ENCODE results near the gene TET2.
A peak's percentile ranks its signal among the peaks of the same experiment; 100 is the strongest.
"Not testable (repeated sequence)": the region's sequence is repeated elsewhere in the genome, so short reads cannot be mapped to it uniquely, and the experiment has no call there.

Gene TET2

DNA sequence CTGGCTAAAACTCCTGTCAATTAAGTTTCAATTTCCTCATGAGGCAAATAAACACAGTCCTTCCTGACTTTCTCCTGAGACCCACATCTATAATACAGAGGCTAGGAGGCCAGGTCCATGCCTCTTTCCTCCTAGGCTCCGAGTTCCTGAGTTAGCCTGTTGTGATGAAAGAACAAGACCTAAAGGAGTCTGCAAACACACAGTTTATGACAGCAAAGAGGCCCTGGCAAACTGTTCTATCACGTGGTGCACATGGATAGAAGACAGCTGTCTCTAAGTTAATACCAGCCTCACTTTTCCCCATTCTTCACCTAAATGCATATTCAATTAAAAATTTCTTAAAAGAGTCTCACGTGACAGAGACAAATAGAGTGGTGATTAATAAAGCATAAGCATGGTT lies 145.2 kb downstream of the TET2 start:
- no peak for DNase-seq (ENCODE audit: low read depth)

DNA sequence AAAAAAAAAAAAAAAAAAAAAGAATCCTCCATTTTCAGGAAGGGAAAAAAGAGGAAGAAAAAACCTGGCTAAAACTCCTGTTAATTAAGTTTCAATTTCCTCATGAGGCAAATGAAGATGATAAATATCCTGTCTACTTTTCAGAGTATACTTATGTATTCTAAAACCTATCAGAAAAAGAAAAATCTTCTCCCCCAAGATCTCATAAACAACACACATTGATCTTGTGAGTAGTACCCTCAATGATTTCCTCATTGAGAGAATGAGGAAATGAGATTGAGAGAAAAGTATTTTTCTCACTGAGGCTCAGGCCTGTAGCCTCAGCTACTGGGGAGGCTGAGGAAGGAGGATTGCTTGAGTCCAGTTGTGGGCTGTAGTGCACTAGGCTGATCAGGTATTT lies 146.7 kb downstream of the TET2 start:
- no peak for DNase-seq (ENCODE audit: low read depth)

DNA sequence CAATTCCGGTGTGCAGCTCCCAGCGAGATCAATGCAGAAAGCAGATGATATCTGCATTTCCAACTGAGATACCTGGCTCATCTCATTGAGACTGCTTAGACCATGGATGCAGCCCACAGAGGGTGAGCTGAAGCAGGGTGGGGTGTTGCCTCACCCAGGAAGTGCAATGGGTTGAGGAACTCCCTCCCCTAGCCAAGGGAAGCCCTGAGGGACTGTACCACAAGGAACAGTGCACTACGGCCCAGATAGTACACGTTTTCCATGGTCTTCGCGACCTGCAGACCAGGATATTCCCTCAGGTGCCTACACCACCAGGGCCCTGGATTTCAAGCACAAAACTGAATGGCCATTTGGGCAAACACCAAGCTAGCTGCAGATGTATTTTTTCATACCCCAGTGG lies 150.0 kb downstream of the TET2 start:
- no peak for DNase-seq (ENCODE audit: low read depth)

DNA sequence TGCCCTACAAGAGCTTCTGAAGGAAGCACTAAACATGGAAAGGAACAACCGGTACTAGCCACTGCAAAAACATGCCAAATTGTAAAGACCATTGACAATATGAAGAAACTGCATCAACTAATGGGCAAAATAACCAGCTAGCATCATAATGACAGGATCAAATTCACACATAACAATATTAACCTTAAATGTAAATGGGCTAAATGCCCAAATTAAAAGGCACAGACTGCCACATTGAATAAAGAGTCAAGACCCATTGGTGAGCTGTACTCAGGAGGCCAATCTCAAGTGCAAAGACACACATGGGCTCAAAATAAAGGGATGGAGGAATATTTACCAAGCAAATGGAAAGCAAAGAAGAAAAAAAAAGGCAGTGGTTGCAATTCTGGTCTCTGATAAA lies 152.4 kb downstream of the TET2 start:
- DNase-seq (ENCODE audit: low read depth) = not testable (repeated sequence)

DNA sequence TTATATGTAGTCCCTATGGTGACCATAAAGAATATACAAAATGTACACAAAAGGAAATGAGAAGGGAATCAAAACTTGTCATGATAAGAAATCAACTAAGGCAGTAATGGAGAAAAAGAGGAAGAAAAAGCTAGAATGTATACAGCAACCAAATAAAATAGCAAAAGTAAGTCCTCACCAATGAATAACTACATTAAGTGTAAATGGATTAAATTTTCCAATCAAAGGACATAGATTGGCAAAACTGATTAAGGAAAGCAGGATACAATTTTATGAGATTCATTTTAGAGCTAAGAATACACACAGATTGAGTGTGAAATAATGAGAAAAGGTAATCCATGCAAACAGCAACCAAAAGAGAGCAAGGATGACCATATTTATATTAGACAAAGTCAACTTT lies 157.4 kb downstream of the TET2 start:
- DNase-seq (ENCODE audit: low read depth) = no peak

DNA sequence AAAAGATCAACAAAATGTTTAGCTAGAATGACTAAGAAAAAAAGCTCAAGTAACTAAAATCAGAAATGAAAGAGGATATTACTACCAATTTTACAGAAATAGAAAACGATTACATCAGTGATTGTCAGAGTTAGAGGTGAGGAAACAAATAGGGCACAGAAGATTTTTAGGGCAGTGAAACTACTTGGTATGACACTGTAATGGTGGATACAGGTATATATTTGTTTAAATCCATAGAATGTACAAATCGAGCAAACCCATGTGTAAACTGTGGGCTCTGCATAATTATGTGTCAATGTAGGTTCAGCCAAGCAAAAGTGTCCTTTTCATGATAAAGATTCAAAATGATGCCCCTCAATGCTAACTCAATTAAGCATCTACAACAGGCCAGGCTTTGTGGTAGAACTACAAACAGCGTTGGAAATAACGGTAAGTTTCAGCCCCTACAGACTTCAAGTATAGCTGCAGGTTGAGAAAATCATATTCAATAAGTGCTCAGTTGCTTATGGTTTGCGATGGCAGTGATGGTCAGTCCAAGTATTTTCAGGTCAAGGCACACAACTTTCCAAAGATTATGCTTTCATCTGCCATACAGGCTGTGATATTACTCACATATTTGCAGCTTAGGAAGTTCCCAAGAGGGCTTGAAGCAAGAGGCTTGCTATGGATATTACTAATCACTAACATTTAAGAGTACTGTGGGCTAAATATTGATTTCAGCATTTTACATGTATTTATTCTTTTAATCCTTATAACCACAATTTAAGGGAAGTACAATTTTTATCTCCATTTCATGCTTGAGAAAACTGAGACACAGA lies 158.6 kb downstream of the TET2 start:
- no peak for DNase-seq (ENCODE audit: low read depth)

DNA sequence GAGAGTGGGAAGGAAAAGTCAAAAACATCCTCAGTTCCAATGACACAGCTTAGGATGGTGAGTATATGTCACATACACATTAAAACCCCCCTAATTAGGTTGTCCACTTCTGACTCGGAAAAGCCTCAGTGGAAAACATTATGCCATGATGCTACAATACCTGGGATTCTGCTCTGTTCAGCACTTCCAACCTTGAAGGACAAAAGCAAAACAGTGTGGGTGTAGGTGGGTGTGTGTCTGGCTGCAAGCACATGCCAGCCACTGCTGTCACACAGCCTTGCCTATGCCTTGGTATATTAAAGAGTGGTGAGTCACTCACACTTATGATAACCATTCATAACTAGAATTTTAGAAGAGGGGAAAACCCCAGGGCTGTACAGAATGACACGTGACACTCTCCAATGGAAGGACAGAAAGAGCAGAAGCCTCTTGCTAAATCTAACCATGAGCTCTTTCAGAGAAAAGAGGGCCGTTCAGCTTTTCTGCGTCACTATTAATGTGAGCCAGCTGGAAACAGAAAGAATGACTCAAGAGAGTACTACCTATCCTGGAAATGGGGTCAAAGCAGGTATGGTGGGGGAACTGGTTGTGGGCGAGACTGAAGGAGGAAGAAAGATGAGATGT lies 159.6 kb downstream of the TET2 start:
- DNase-seq (ENCODE audit: low read depth) = peak; percentile 34

DNA sequence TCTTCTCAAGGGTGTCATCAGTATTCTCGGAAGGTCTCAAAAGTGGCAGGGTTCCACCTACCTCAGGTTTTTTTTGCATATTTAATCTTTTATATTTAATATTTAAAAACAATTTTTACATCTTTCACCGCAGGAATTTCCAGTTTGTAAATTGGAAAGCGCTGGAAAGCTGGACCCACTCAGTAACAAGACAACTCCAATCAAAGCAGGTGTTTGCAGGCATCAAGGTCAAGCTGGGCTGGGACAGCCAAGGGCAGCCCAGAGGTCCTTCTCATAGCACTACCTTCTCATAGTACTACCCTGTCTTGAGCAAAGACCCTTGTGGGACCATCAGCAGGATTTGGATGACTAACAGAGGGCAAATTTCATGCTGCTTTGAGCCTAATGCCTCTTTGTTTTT lies 160.1 kb downstream of the TET2 start:
- no peak for DNase-seq (ENCODE audit: low read depth)

DNA sequence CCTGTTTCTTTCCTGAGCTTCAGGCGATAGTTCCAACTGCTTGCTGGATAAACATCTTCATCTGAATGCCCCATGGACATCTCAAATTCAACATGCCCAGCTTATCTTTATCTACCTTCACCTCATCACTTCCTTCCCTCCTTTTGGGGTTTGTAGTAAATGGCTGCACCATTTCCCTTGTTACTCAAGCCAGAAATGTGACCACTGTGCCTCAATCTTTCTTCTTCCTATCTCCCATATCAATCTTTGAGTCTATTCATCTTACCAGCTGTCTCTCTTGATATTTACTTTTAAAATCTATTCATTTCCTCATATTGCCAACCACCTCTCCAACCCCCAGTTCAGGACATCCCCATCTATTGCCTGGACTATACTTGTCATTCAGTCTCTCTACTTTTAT lies 171.8 kb downstream of the TET2 start:
- no peak for DNase-seq (ENCODE audit: low read depth)

DNA sequence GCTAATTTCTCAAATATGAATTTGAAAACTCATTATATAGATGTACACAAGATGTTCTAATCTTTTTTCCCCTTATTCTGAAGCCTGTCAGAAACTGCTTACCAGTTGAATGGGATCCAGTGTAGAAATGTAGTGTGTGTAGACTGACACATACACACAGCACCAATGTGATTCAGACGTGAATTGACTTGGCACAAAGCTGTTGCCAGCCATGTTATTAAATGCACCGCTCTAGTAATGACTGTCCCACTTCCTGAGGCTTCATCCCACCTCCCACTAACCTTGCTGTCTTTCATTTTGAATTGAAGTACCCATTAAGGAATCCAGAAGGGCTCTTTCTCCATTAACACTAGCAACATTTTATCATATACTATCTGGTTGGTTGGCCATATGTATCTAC lies 180.5 kb downstream of the TET2 start:
- DNase-seq (ENCODE audit: low read depth) = no peak

DNA sequence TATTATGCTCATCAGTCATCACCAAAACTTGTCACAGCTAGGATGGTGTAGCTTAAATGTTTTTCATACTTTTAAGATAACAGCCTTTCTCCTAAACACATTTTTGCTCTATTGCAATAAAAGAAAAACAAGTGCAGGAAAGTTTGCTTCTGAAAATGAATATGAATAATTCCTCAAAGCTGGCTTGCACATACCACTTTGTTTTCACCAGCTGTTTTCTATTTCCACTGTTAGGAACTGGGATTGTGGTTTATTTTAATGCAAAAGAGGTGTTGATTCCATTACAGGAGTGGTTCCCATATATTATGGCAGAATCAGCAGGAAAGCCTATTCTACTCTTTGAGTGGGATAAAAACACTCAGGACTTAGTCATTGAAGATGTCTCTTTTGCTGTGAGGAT lies 181.3 kb downstream of the TET2 start:
- DNase-seq (ENCODE audit: low read depth) = no peak

DNA sequence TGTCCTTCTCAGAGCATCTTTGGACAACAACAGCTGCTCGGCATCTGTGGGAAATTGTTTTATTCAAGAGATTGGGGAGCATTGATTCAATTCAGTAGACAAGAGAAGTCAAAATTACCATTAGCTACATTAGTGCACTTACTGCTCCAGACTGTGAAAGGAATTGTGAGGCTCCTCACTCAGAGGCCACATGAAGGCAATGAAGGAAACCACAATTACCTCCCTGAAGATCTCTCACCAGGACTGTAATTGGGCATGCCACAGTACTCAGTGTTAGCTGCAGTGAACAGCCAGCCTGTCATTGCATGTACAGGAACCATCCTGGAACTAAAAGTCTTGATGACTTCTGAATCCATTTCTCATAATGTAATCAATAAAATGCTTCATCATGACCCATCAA lies 182.4 kb downstream of the TET2 start:
- no peak for DNase-seq (ENCODE audit: low read depth)
